SK-N-SH (cell line): ENCODE data around the gene C10orf67.

Experiments
- TAF1 ChIP-seq: IDR thresholded peaks from 2 replicates; pipeline ENCODE4 v1.6.1; 2012; ENCODE audit warnings: low read depth, mild to moderate bottlenecking, low read length, moderate library complexity, borderline replicate concordance
- TF ChIP-seq, protein P1 (sequence below): fragments of 200-600 bp; sonication (generic); IDR thresholded peaks from 2 replicates; pipeline ENCODE4 v1.6.1; 2017; ENCODE audit warnings: antibody characterized with exemption, mild to moderate bottlenecking, moderate library complexity

DNA sequence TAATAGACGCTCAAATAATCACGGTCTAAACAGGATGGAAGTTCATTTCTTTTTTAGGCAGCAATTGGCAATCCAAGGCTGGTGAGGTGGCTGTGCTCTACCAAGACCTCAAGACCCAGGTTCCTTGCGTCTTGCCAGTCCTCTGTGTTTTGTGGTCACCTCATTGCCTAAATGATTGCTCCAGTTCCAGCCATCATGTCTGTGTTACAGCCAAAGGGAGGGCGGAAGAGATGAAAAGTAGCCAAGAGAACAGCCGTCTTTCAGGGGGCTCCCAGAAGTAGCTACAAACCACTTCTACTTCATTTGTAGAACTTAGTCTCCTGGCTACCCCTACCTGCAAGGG lies 19.2 kb upstream of the C10orf67 start:
- TF ChIP-seq, protein P1, sequence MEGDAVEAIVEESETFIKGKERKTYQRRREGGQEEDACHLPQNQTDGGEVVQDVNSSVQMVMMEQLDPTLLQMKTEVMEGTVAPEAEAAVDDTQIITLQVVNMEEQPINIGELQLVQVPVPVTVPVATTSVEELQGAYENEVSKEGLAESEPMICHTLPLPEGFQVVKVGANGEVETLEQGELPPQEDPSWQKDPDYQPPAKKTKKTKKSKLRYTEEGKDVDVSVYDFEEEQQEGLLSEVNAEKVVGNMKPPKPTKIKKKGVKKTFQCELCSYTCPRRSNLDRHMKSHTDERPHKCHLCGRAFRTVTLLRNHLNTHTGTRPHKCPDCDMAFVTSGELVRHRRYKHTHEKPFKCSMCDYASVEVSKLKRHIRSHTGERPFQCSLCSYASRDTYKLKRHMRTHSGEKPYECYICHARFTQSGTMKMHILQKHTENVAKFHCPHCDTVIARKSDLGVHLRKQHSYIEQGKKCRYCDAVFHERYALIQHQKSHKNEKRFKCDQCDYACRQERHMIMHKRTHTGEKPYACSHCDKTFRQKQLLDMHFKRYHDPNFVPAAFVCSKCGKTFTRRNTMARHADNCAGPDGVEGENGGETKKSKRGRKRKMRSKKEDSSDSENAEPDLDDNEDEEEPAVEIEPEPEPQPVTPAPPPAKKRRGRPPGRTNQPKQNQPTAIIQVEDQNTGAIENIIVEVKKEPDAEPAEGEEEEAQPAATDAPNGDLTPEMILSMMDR: no peak
- TF ChIP-seq TAF1: no peak
